ENCODE results near the gene TNNT1.

TNNT1 gene

GRCh38 chr19:55105237-55105636 lies 43.8 kb downstream of the TNNT1 start:
- TF ChIP-seq CREB1 (IDR thresholded peaks at IDR 0.05; ENCODE audit: low read depth) (no peak), NFIC (IDR thresholded peaks at IDR 0.05) (no peak), USF1 (IDR thresholded peaks at IDR 0.05) (no peak), TEAD4 (IDR thresholded peaks at IDR 0.05) (no peak), TAF1 (IDR thresholded peaks at IDR 0.05; ENCODE audit: low read depth) (no peak), EGR1 (IDR thresholded peaks at IDR 0.05) (no peak), MAX (IDR thresholded peaks at IDR 0.05) (no peak), EP300 (IDR thresholded peaks at IDR 0.05; ENCODE audit: borderline replicate concordance) (no peak), RAD21 (IDR thresholded peaks at IDR 0.05; ENCODE audit: low read depth) (no peak), TCF12 (IDR thresholded peaks at IDR 0.05; ENCODE audit: low read depth) (no peak), ZBTB7A (IDR thresholded peaks at IDR 0.05; ENCODE audit: low read depth) (no peak), REST (IDR thresholded peaks at IDR 0.05; ENCODE audit: low read depth) (no peak)

- TF ChIP-seq RAD21 (IDR thresholded peaks at IDR 0.05; ENCODE audit: low read depth) = no peak
- no peak for TF ChIP-seq TEAD4 (IDR thresholded peaks at IDR 0.05)
- TF ChIP-seq EGR1 (IDR thresholded peaks at IDR 0.05) = no peak
- TF ChIP-seq ZBTB7A (IDR thresholded peaks at IDR 0.05; ENCODE audit: low read depth) = no peak
- no peak for TF ChIP-seq EP300 (IDR thresholded peaks at IDR 0.05; ENCODE audit: borderline replicate concordance)
- TF ChIP-seq USF1 (IDR thresholded peaks at IDR 0.05) = no peak
- no peak for TF ChIP-seq TAF1 (IDR thresholded peaks at IDR 0.05; ENCODE audit: low read depth)
- no peak for TF ChIP-seq REST (IDR thresholded peaks at IDR 0.05; ENCODE audit: low read depth)
Measured at GRCh38 chr19:55103190-55103589, 45.8 kb downstream of the TNNT1 start.

GRCh38 chr19:55101261-55101660 lies 47.7 kb downstream of the TNNT1 start:
- TF ChIP-seq REST (IDR thresholded peaks at IDR 0.05; ENCODE audit: low read depth) (no peak), USF1 (IDR thresholded peaks at IDR 0.05) (no peak), EGR1 (IDR thresholded peaks at IDR 0.05) (no peak), RAD21 (IDR thresholded peaks at IDR 0.05; ENCODE audit: low read depth) (no peak), EP300 (IDR thresholded peaks at IDR 0.05; ENCODE audit: borderline replicate concordance) (no peak), ZBTB7A (IDR thresholded peaks at IDR 0.05; ENCODE audit: low read depth) (no peak), YY1 (IDR thresholded peaks at IDR 0.05; ENCODE audit: low read depth) (no peak), TEAD4 (IDR thresholded peaks at IDR 0.05) (no peak), NFIC (IDR thresholded peaks at IDR 0.05) (no peak), TAF1 (IDR thresholded peaks at IDR 0.05; ENCODE audit: low read depth) (no peak), FOXM1 (IDR thresholded peaks at IDR 0.05; ENCODE audit: borderline replicate concordance, low read depth) (no peak), CREB1 (IDR thresholded peaks at IDR 0.05; ENCODE audit: low read depth) (no peak), MAX (IDR thresholded peaks at IDR 0.05) (no peak), CEBPB (IDR thresholded peaks at IDR 0.05) (no peak), TCF12 (IDR thresholded peaks at IDR 0.05; ENCODE audit: low read depth) (no peak)
